Ishikawa (cell line): Measurements from ENCODE around the gene SIRT2.
A peak's percentile ranks its signal among the peaks of the same experiment; 100 is the strongest.

Experiments
- CEBPB ChIP-seq: IDR thresholded peaks from 2 replicates; pipeline ENCODE4 v1.6.1; 2012
- CREB1 ChIP-seq: IDR thresholded peaks from 2 replicates; pipeline ENCODE4 v1.6.1; 2012; ENCODE audit warnings: low read depth
- EGR1 ChIP-seq: IDR thresholded peaks from 2 replicates; pipeline ENCODE4 v1.6.1; 2012
- EP300 ChIP-seq: IDR thresholded peaks from 2 replicates; pipeline ENCODE4 v1.6.1; 2012; ENCODE audit warnings: borderline replicate concordance
- FOXM1 ChIP-seq: IDR thresholded peaks from 2 replicates; pipeline ENCODE4 v1.6.1; 2012; ENCODE audit warnings: low read depth, borderline replicate concordance
- NFIC ChIP-seq: IDR thresholded peaks from 2 replicates; pipeline ENCODE4 v1.6.1; 2012
- RAD21 ChIP-seq: IDR thresholded peaks from 2 replicates; pipeline ENCODE4 v1.6.1; 2012; ENCODE audit warnings: low read depth
- TAF1 ChIP-seq: IDR thresholded peaks from 2 replicates; pipeline ENCODE4 v1.6.1; 2012; ENCODE audit warnings: low read depth, mild to moderate bottlenecking
- TCF12 ChIP-seq: IDR thresholded peaks from 2 replicates; pipeline ENCODE4 v1.6.1; 2012; ENCODE audit warnings: low read depth
- TEAD4 ChIP-seq: IDR thresholded peaks from 2 replicates; pipeline ENCODE4 v1.6.1; 2012
- YY1 ChIP-seq: IDR thresholded peaks from 2 replicates; pipeline ENCODE4 v1.6.1; 2012; ENCODE audit warnings: low read depth
- ZBTB7A ChIP-seq: IDR thresholded peaks from 2 replicates; pipeline ENCODE4 v1.6.1; 2012; ENCODE audit warnings: low read depth
- TF ChIP-seq, protein P1 (sequence below): IDR thresholded peaks from 2 replicates; pipeline ENCODE4 v1.6.1; 2012
- TF ChIP-seq, protein P2 (sequence below): IDR thresholded peaks from 2 replicates; pipeline ENCODE4 v1.6.1; 2012
- TF ChIP-seq, protein P3 (sequence below): IDR thresholded peaks from 2 replicates; pipeline ENCODE4 v1.6.1; 2012; ENCODE audit warnings: low read depth, mild to moderate bottlenecking

The SIRT2 gene

DNA sequence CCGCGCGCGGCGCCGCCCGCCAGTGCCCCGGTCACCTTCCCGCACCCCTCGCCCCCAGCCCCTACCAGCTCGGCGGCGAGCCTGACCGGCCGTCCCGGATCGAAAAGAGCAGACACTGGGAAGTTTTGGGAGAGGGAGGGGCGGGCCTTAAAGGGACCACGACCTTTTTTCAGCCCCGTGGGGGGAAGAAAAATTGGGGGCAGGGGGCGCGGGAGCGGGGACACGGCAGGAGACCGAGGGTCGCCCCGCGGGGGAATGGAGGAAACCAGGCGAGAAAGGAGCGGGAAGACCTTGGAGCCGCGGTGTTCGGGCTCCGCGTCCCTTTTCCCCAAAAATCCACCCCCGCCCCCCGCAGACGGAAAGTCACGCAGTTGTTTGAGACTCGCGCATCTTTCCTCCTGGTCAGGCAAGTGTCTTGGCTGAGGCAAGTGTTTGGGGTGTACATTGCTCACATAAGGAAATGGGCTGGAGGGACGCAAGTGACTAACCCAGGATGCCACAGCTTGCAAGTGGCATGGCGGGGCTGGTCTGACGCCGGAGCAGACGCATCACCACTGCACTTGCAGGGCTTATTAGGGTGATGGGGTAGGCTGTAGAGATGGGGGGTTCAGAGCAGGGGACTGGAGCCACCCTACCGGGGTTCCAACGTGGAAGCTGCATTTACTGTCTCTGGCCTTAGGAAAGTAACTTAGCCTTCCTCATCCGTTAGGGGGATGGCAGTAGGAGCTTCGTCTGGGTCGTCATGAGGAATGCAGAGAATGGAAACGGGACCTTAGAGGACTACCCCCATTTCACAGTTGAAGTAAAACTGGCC is 47.0 kb downstream of the SIRT2 start:
- TF ChIP-seq, protein P1, sequence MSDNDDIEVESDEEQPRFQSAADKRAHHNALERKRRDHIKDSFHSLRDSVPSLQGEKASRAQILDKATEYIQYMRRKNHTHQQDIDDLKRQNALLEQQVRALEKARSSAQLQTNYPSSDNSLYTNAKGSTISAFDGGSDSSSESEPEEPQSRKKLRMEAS, result no peak; the same call in 1 of the 2 replicates
- TF ChIP-seq, protein P2, sequence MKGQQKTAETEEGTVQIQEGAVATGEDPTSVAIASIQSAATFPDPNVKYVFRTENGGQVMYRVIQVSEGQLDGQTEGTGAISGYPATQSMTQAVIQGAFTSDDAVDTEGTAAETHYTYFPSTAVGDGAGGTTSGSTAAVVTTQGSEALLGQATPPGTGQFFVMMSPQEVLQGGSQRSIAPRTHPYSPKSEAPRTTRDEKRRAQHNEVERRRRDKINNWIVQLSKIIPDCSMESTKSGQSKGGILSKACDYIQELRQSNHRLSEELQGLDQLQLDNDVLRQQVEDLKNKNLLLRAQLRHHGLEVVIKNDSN, result no peak
- TF ChIP-seq ZBTB7A, result 0 out of 2 replicates have a peak, but pooled peaks have one; percentile 60

DNA sequence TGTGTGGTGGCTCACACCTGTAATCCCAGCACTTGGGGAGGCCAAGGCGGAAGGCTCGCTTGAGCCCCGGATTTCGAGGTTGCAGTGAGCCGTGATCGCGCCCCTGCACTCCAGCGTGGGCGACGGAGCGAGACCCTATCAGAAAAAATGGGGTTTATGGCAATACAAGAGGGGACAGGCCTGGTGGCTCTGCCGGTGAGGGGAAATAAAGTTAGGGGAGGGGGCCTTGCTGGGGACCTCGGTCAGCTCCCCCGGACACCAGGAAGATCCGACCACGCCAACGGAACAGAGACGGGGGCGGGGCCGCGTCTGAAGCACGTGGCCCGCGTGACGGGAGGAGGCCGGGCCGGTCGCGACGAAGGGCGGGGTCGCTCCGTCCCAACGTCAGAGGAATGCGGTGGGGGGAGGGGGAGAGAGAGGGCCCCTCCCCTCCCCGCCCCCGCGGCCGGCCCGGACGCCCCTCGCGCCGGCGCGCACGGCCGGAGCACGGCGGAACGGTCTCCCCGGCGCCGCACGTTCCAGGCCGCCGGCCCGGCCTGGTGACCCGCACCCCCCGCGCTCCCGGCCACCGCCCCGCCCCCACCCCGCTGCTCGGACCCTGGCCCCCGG is 47.7 kb downstream of the SIRT2 start:
- TF ChIP-seq CREB1 (peak; percentile 57; the same call in 1 of the 2 replicates), RAD21 (no peak), EGR1 (peak; percentile 73), TCF12 (peak; percentile 45; the same call in 1 of the 2 replicates), ZBTB7A (peak; percentile 75; the same call in 1 of the 2 replicates), TEAD4 (peak; percentile 83), TAF1 (peak; percentile 54; the same call in 1 of the 2 replicates), YY1 (no peak), NFIC (no peak), CEBPB (no peak)
- TF ChIP-seq, protein P1, result peak; percentile 97
- TF ChIP-seq, protein P2, result peak; percentile 94

DNA sequence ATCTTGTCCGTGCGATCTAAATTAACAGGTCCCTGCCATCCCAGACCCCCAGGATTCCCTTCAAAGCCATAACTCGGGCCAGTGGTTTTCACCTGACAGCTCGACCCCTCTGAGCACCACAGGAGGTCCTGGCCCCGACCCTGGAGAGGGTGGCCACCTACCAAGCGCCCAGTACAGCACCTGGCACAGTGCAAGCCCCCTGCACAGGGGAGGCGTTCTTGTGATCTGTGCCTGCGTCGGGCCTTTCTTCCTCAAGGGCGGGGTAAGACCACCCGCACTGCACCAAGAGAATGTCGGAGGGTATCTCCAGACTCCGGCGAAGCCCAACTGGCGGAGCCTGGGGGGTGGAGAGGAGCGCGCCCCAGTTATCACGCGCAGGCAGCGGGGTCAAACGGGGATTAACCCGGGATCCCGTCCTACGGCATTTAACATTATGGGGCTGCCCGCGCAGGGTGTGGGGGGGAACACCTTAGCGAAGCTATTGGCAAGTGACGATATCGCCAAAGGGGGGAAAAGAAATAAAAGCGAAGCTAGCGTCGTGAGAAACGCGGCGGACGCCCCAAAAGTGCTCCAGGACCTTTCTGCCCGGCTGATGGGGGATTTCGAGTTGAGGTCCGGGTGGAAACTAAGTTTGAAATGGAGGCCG is 48.3 kb downstream of the SIRT2 start:
- TF ChIP-seq ZBTB7A, result peak; percentile 9
- TF ChIP-seq TCF12, result no peak

DNA sequence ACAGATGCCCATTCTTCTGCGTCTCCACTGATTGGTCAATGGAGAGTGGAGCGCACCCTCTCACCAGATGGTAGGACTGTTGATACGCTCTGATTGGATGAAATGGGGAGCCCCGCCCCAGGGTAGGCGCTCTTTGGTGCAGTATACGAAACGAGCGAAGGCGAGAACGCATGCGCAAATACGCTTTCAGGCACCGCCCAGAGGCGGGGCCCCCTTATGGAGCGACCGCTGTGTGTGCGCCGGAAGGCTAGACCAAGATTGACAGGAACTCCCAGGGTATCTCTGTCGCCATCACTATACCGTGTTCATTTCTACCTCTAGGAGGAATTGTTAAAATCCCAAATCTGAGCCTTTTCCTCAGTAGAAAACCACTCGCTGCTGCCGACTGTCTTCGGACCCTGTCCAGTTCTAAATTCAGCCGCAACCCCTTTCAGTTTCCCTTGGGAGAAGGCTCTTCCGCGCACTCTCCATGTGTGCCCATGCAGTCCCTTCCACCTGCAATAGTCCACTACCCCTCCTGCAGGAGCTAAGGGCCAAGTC is 48.9 kb downstream of the SIRT2 start:
- TF ChIP-seq CEBPB (no peak; the same call in 1 of the 2 replicates), EGR1 (no peak), TAF1 (peak; percentile 49; the same call in 1 of the 2 replicates), YY1 (peak; percentile 59), FOXM1 (no peak), ZBTB7A (no peak), TEAD4 (no peak; the same call in 1 of the 2 replicates), RAD21 (no peak), EP300 (no peak), CREB1 (no peak)
- TF ChIP-seq, protein P2, result no peak
- TF ChIP-seq, protein P1, result no peak

DNA sequence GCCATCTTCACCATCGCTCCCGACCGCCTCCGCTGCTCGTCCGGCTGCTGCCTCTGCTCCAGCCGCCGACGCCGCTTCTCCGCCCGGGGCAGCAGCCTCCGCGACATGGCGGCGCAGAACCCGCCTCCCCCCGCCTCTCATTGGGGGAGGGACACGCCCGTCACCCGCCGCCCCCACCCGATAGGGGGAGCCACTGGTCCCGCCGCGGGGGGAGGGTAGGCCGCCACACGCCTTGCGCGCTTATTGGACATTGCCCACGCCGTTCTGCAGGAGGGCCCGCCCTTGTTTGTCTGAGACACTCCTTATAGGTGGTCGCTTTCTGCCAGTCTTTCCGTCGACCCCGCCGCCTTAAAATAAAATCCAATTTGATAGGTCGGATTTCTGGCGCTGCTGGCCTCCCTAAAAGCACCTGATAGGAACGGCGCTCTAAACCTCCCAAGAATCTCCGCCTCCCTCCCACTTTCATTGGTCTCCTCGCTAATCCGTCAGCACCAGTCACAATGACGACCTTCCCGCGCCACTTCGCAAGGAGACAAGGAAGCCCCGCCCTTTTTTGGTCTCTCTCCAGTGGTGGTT is 49.5 kb downstream of the SIRT2 start, which contains the start of gene HNRNPL:
Gene HNRNPL (minus strand): TSS at position 127 of the 576 bp plus-strand sequence. CDS start 20 bp downstream, at position 107.
- TF ChIP-seq TCF12 (no peak), ZBTB7A (no peak), RAD21 (no peak), YY1 (peak; percentile 91), EGR1 (peak; percentile 46; the same call in 1 of the 2 replicates), FOXM1 (peak; percentile 77), TEAD4 (no peak), EP300 (no peak), CREB1 (peak; percentile 97), TAF1 (peak; percentile 76), CEBPB (no peak), NFIC (no peak)
- TF ChIP-seq, protein P2, result no peak
- TF ChIP-seq, protein P3, sequence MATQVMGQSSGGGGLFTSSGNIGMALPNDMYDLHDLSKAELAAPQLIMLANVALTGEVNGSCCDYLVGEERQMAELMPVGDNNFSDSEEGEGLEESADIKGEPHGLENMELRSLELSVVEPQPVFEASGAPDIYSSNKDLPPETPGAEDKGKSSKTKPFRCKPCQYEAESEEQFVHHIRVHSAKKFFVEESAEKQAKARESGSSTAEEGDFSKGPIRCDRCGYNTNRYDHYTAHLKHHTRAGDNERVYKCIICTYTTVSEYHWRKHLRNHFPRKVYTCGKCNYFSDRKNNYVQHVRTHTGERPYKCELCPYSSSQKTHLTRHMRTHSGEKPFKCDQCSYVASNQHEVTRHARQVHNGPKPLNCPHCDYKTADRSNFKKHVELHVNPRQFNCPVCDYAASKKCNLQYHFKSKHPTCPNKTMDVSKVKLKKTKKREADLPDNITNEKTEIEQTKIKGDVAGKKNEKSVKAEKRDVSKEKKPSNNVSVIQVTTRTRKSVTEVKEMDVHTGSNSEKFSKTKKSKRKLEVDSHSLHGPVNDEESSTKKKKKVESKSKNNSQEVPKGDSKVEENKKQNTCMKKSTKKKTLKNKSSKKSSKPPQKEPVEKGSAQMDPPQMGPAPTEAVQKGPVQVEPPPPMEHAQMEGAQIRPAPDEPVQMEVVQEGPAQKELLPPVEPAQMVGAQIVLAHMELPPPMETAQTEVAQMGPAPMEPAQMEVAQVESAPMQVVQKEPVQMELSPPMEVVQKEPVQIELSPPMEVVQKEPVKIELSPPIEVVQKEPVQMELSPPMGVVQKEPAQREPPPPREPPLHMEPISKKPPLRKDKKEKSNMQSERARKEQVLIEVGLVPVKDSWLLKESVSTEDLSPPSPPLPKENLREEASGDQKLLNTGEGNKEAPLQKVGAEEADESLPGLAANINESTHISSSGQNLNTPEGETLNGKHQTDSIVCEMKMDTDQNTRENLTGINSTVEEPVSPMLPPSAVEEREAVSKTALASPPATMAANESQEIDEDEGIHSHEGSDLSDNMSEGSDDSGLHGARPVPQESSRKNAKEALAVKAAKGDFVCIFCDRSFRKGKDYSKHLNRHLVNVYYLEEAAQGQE, result no peak
- TF ChIP-seq, protein P1, result peak; percentile 25; the same call in 1 of the 2 replicates
